Left colon (tissue), 2 donors: ENCODE data around the gene CDKN1C. TPM values are rescaled to one million over a fixed set of nuclear protein-coding genes. Genes with fewer than 3 reads are reported as not detected.

Experiments used
- ATAC-seq: fragments of 200-7000 bp; cut with Tn5 transposase; one replicate; pipeline ENCODE4 v1.9.1; 2020; ENCODE audit warnings: mild to moderate bottlenecking, moderate library complexity
- DNase-seq, 2 donors: peaks; one replicate each; pipeline ENCODE4 v3.0.0-alpha.2; 2020
- intact Hi-C, 2 donors: fragments of 100-400 bp; cut with DNase I in 1 of 2; cut with micrococcal nuclease in 1 of 2; formaldehyde crosslinking; loops; one replicate each; pipeline versions ENCODE4 v1.11.2 to v1.14.0; 2022; cut with DNase I, micrococcal nuclease
- total RNA-seq, 2 donors: library from RNA; stranded (reverse); fragmentation: NEBNext Ultra II Directional; extraction: Animal tissue kit (Norgen Biotek cat#: 25700); gene quantifications; one replicate each; pipeline ENCODE4 v1.2.1, GENCODE V29; 2021
- donor health status: DM: no; HTN: no; CAD: no.
- donor health status: DM: yes; HTN: yes; CAD: no.

Gene CDKN1C
- total RNA-seq, 2 donors from 2014 or later, result 5.8 to 10.6 TPM

- DNase-seq, result no peak
- ATAC-seq, result no peak
- intact Hi-C loops, result loop anchor here in 1 of 2 donors (5.0 to 10.0 kb wide), 2 partner anchors 362 to 469 kb away; no protein-coding TSS in a partner anchor
Observed at GRCh38 chr11:2893935-2894334, 8.4 kb upstream of the CDKN1C start.

GRCh38 chr11:2892967-2893528 is 7.5 kb upstream of the CDKN1C start:
- intact Hi-C loops, result loop anchor here in 1 of 2 donors (5.0 to 10.0 kb wide), 2 partner anchors 361 to 468 kb away; no protein-coding TSS in a partner anchor
- DNase-seq (peak in 1 of 2 donors; percentile 66), ATAC-seq (peak; percentile 35)

- intact Hi-C loops, result loop anchor here in 1 of 2 donors (5.0 to 10.0 kb wide), 2 partner anchors 360 to 468 kb away; no protein-coding TSS in a partner anchor
- peak; percentile 41 for ATAC-seq
- peak; percentile 55 to 68 for DNase-seq
Observed at GRCh38 chr11:2892215-2892966, 6.8 kb upstream of the CDKN1C start.

DNA sequence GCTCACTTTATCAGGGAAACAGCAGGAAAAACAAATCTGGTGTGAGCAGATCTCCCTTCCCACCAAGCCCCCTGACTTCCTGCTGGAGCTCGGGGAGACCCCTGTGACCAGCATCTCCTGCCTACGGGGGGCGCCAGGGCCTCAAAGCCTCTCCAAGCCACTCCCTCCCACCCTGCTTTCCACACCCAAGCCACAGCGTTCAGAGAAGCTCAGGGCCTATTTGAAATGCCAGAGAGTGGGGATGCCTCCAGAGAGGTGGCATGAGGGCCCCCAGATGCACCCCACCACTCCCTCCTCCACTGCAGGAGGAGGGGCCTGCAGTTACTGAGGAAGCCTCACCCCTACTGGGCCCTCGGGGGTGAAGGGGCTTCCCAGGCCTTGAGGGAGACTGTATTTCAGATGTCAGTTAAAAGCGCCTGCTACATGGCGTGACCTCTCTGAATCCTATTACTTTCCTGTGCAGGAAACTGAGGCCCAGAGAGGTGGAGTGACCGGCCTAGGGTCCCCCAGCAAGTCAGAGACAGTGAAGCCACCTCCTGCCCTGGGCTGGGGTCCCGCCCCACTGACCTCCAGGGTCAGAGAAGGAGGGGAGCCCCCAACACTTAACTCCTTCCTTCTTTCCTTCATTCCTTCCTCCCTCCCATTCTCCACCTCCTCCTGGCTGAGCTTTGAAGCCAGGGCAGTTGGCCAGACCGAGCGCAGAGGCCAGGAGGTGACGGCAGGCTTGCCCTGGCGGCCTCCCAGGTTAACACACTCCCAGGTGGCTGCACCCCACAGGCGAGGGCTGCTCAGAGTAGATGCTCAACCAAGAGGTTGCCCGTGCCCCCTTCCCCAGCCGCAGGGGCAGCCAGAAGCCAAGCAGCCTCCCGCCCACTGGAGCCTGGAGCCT is 6.0 kb upstream of the CDKN1C start:
- peak; percentile 9 for ATAC-seq
- peak; percentile 29 to 68 for DNase-seq
- intact Hi-C loops, result loop anchor here in 1 of 2 donors (5.0 to 10.0 kb wide), 2 partner anchors 359 to 467 kb away; no protein-coding TSS in a partner anchor

DNA sequence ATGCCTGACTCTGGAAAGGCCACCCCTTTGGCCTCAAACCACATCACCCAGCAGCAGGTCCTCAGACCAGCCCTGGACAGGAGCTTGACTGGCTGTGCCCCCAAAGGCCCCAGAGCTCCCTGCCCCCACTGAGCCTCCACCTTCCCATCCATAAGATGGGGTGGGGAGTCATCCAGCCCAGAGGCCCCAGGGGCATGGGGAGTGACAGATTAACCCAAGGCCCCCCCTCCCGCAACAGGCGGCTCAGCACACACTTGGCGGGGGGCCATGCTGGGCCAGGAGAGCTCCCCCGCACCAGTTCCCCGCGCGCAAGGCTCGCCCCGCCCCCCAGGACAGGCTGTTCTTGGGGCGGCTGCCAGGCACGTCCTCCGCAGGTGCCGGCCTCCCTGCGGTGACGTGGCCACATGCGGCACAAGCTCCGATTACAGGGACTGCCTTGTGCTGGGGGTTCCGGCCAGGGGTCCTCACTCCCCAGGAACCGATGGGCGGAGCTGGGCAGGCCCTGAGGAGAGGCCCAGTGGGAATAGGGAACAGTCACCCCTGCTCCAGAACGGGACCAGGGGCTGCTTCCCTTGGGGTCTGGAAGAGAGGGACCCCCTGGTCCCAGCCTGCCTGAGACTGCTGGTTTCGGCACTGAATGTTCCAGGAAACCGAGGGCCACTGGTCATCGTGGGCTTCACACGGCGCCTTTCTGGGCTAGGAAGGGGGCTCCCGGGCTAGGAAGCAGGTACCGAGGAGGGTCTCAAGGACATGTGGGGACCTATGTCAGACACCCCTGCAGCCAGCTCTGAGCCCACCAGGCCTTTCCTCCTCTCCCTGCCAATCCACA is 5.1 kb upstream of the CDKN1C start:
- ATAC-seq (peak; percentile 33), DNase-seq (peak; percentile 72 to 80)
- intact Hi-C loops, result loop anchor here in 1 of 2 donors (5.0 to 10.0 kb wide), 2 partner anchors 358 to 466 kb away; no protein-coding TSS in a partner anchor

DNA sequence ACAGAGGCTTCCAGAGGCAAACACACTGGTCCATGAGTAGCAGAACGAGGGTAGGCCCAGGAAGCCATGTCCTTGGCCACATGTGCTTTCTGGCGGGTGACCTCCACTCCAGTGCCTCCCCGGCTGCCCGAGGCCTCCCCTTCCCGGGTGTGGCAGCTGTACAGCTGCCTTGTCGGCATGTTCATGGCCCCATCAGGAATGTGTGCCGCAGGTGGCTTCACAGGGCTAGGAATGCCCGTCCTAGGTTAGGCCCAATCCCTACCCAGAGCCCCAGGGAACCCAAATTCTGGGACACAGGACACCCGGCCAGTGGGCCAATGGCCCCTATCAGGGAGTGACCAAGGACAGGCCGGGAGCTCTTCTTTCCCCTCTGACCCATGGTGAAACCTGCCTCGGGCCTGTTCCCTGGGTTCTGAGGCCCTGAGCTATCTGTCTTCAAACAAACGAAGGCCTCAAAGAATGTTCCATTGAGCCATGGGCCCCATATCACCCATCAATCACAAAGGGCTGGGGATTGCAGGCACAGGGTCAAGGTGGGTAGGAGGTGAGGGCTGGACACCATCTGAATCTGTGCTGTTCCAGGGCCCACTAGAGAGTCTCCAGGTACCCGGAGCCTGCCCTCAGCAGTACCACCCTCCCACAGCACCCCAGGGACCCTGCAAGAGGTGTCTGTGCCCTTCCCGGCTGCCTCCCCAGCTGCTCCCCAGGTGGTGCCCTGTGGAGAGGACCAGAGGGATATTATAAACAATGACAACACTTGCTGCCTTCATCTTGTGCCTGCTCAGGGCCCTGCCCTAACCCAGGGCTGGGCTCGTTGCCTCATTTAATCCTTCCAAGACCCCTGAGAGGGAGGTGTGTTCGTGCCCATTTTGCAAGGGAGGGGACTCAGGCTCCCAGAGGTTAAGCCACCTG is 4.0 kb upstream of the CDKN1C start:
- ATAC-seq (no peak), DNase-seq (no peak)
- intact Hi-C loops, result loop anchor here (2.0 to 10.0 kb wide), 4 partner anchors 185 to 465 kb away; no protein-coding TSS in a partner anchor

GRCh38 chr11:2888266-2888968 is 2.8 kb upstream of the CDKN1C start:
- intact Hi-C loops, result loop anchor here in 1 of 2 donors (2.0 to 10.0 kb wide), 2 partner anchors 184 to 356 kb away; no protein-coding TSS in a partner anchor
- ATAC-seq, result peak; percentile 42

DNA sequence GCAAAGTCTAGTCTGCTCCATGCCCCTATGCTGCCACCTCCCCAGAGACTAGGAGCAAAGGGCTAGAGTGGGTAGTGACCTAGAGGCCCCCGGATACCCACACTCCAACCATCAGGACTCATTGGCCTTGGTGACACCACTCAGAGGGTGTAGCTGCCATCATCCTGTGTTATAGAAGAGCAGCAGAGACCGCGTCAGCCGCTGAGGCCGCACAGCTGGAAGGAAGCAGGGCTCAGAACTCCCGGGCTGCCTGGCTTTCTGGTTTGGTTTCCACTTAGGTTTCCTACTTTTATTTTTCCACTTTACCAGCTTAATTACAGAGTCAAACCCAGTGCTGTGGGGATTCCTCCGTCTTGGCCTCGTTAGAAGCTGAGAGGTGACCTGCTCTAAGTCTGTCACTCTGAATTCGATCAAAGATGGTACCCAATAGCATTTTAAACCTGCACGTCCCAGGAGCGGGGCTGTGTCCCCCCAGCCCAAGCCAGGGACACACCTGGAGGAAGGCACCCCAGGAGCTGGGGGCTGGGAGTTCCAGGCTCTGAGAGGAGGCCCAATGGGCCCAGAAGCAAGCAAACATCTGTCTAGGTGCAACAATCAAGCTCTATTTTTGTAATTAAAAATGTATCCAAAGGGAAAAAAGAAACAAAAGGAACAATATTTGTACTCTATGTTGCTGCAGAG is 2.1 kb upstream of the CDKN1C start:
- DNase-seq, result peak in 1 of 2 donors; percentile 25
- intact Hi-C loops, result loop anchor here in 1 of 2 donors (2.0 to 10.0 kb wide), 2 partner anchors 183 to 355 kb away; no protein-coding TSS in a partner anchor

More at GRCh38 chr11:2888266-2888968, 2.8 kb upstream of the CDKN1C start:
- peak; percentile 85 to 95 for DNase-seq

GRCh38 chr11:2886936-2887335 is 1.4 kb upstream of the CDKN1C start:
- ATAC-seq (no peak), DNase-seq (peak in 1 of 2 donors; percentile 27)
- intact Hi-C loops, result loop anchor here in 1 of 2 donors (10.0 kb wide), 1 partner anchor 182 kb away; no protein-coding TSS in a partner anchor

More for the DNA sequence above, 2.1 kb upstream of the CDKN1C start:
- no peak for ATAC-seq

DNA sequence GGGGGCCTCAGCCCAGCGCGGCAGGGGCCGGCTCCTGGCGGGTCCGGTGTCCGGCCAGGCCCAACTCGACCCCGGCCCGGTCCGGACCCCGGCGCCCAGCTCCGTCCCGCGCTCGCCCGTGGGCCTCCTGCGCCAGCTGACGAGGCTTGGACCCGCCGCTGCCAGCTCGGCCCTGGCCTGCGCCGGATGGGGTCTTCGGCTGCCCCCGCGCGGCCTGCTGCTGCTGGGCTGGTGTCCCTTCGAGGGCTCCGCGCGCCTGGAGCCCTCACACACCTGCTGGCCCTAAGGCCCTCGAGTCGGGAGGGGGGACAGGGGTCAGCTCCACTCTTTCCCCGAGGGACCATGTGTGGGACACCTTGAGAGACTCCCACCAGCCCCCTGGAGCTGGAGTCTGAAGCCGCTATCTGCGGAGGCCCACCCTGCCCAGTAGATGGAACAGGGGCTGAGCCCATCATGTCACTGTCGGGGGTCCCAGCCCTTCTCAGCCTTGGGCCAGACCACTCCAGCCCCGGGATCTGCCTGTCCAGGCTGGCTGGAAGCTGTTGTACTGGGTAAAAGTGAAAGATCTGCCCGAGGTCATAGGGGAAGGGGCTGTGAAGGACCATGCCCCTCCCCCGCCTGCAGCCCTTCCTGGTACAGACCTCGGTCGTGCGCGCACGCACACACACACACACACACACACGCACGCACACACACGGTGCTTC is 768 bp upstream of the CDKN1C start:
- DNase-seq, result peak; percentile 39 to 62
- peak; percentile 2 for ATAC-seq
- intact Hi-C loops, result loop anchor here in 1 of 2 donors (10.0 kb wide), 1 partner anchor 182 kb away; no protein-coding TSS in a partner anchor

- DNase-seq, result peak; percentile 47 to 68
- ATAC-seq, result peak; percentile 52
- intact Hi-C loops, result loop anchor here in 1 of 2 donors (10.0 kb wide), 1 partner anchor 180 kb away; no protein-coding TSS in a partner anchor
Observed at GRCh38 chr11:2885017-2885677, 428 bp downstream of the CDKN1C start.

- DNase-seq (no peak), ATAC-seq (no peak)
- intact Hi-C loops, result loop anchor here in 1 of 2 donors (10.0 kb wide), 1 partner anchor 179 kb away; no protein-coding TSS in a partner anchor
Observed at GRCh38 chr11:2883979-2884815, 1.4 kb downstream of the CDKN1C start.

GRCh38 chr11:2883640-2883978 is 2.0 kb downstream of the CDKN1C start:
- ATAC-seq (no peak), DNase-seq (peak in 1 of 2 donors; percentile 27)
- intact Hi-C loops, result loop anchor here in 1 of 2 donors (10.0 kb wide), 1 partner anchor 179 kb away; no protein-coding TSS in a partner anchor
